H1 (cell line): ENCODE results near the gene SH2D5. TPM values are rescaled to one million over a fixed set of nuclear protein-coding genes. Genes with fewer than 3 reads are reported as not detected.

Experiments
- EZH2 ChIP-seq: fragments of 200-600 bp; sonication (generic); IDR thresholded peaks from 2 replicates; pipeline ENCODE4 v1.7.1; 2012; ENCODE audit warnings: low read depth, mild to moderate bottlenecking, moderate library complexity, low read length, inconsistent platforms; ENCODE audit not compliant: severe bottlenecking
- KDM4A ChIP-seq: IDR thresholded peaks from one replicate; pipeline ENCODE4 v1.7.1; 2012; ENCODE audit warnings: low read depth, mild to moderate bottlenecking, moderate library complexity, low read length, inconsistent platforms; ENCODE audit not compliant: severe bottlenecking
- NRF1 ChIP-seq: IDR thresholded peaks from 2 replicates; pipeline ENCODE4 v1.6.1; 2011; ENCODE audit warnings: mild to moderate bottlenecking, low read depth, low read length, improper control_type of control experiment
- PHF8 ChIP-seq: fragments of 200-600 bp; sonication (generic); conservative IDR thresholded peaks from 2 replicates; pipeline ENCODE4 v1.7.1; 2012; ENCODE audit warnings: low read depth, mild to moderate bottlenecking, inconsistent platforms, low read length, moderate library complexity
- RNF2 ChIP-seq: fragments of 200-900, 300-1000 bp; sonication (generic); IDR thresholded peaks from 2 replicates; pipeline ENCODE4 v1.7.1; 2016; ENCODE audit warnings: borderline replicate concordance, low read depth, mild to moderate bottlenecking, antibody characterized with exemption, low read length; ENCODE audit not compliant: poor library complexity, severe bottlenecking; ENCODE audit errors: missing control alignments
- polyA plus RNA-seq, 7 experiments: library from polyadenylated mRNA; depleted of rRNA in 3 of 7; stranded (reverse) in 5 of 7; unstranded in 2 of 7; fragments of >200 nt in 5 of 7; fragments of 200-250 nt in 2 of 7; gene quantifications; 1 replicate in 5 of 7; 2 replicates in 1 of 7; 4 replicates in 1 of 7; pipeline versions ENCODE4 v1.2.1 to v1.2.3, GENCODE V29; 2011 to 2013; ENCODE audit warnings: missing spikeins in 2 of 7, mixed read lengths in 2 of 7
- total RNA-seq: library from RNA; stranded (reverse); fragmentation: NEBNext Ultra II Directional; extraction: Animal tissue kit (Norgen Biotek cat#: 25700); gene quantifications from 2 replicates; pipeline ENCODE4 v1.2.1, GENCODE V29; 2021

The SH2D5 gene
- total and polyA plus RNA-seq, 2 of the 8 experiments (the other 6 are each of a cell fraction or from before 2014, with no cell fraction given) = 13.2 to 18.4 TPM

- no peak for TF ChIP-seq KDM4A
- no peak for TF ChIP-seq NRF1
- no peak for TF ChIP-seq EZH2
- no peak for TF ChIP-seq PHF8
- no peak for TF ChIP-seq RNF2
- TF ChIP-seq, all 59 proteins: peak for 0
Observed at GRCh38 chr1:20682571-20683236, 49.8 kb downstream of the SH2D5 start (continued).
